Cerebellar nuclear complex (tissue), 1 donor: ENCODE results near the gene FMO4.
"Not testable (repeated sequence)": the region's sequence is repeated elsewhere in the genome, so short reads cannot be mapped to it uniquely, and the experiment has no call there.

Experiments
- DNase-seq, 2 experiments: peaks; one replicate each; lab custom pipeline; 2025; lab: John Stamatoyannopoulos, UW

FMO4 gene

GRCh38 chr1:171334024-171334640 is 20.1 kb downstream of the FMO4 start:
- DNase-seq: no peak

GRCh38 chr1:171335964-171336363 is 22.0 kb downstream of the FMO4 start:
- no peak for DNase-seq

- not testable (repeated sequence) for DNase-seq
Observed at GRCh38 chr1:171339345-171339744, 25.4 kb downstream of the FMO4 start.

- DNase-seq: no peak
Observed at GRCh38 chr1:171343727-171344472, 29.9 kb downstream of the FMO4 start.

GRCh38 chr1:171344473-171344820 is 30.5 kb downstream of the FMO4 start:
- DNase-seq: no peak

- DNase-seq: no peak
Observed at GRCh38 chr1:171345536-171345935, 31.6 kb downstream of the FMO4 start.

GRCh38 chr1:171346881-171347280 is 32.9 kb downstream of the FMO4 start:
- no peak for DNase-seq

- DNase-seq: no peak
Observed at GRCh38 chr1:171350594-171350993, 36.6 kb downstream of the FMO4 start.

- DNase-seq: no peak
Observed at GRCh38 chr1:171351961-171352360, 38.0 kb downstream of the FMO4 start.

- DNase-seq: no peak
Observed at GRCh38 chr1:171352554-171352953, 38.6 kb downstream of the FMO4 start.

- no peak for DNase-seq
Observed at GRCh38 chr1:171355727-171356126, 41.7 kb downstream of the FMO4 start.

GRCh38 chr1:171357179-171357578 is 43.2 kb downstream of the FMO4 start:
- DNase-seq: no peak

GRCh38 chr1:171359355-171359648 is 45.3 kb downstream of the FMO4 start:
- not testable (repeated sequence) for DNase-seq

GRCh38 chr1:171359731-171360527 is 45.9 kb downstream of the FMO4 start:
- DNase-seq: not testable (repeated sequence)

GRCh38 chr1:171366085-171366484 is 52.1 kb downstream of the FMO4 start:
- no peak for DNase-seq

GRCh38 chr1:171366816-171367215 is 52.8 kb downstream of the FMO4 start:
- DNase-seq: no peak

GRCh38 chr1:171367436-171367835 is 53.5 kb downstream of the FMO4 start:
- DNase-seq: no peak

GRCh38 chr1:171372418-171373084 is 58.6 kb downstream of the FMO4 start:
- no peak for DNase-seq

GRCh38 chr1:171373357-171374122 is 59.6 kb downstream of the FMO4 start:
- DNase-seq: not testable (repeated sequence)

- DNase-seq: no peak
Observed at GRCh38 chr1:171379846-171380245, 65.9 kb downstream of the FMO4 start.

- DNase-seq: no peak
Observed at GRCh38 chr1:171381866-171382210, 67.9 kb downstream of the FMO4 start.

- DNase-seq: no peak
Observed at GRCh38 chr1:171384496-171384895, 70.5 kb downstream of the FMO4 start.
